ENCODE measurements around the gene ZNF292.
"Not testable (repeated sequence)": the region's sequence is repeated elsewhere in the genome, so short reads cannot be mapped to it uniquely, and the experiment has no call there.

Gene ZNF292

DNA sequence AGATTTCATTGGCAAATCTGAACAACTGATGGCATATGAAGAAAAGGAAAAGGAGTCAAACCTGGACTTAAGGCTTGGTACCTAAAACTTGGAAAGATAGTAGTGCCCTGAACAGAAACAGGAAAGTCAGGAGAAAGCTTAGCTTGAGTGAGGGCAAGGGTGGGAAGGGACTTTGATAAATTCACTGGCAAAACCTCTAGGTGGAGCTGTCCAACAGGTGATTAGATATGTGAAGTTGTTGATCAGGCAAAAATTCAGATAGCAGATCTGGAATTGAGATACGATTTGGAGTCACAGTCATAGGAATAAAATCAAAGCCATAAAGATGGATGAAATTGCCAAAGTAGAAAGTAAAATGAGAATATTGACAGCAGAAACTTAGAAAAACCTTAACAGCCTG lies 16.1 kb upstream of the ZNF292 start:
- no peaks in the 10 kb centered on the region for H3K4me1 ChIP-seq (ENCODE audit: control insufficient read depth in 1 of 2, insufficient read depth in 2 of 2, low read length in 2 of 2)
- H3K36me3 ChIP-seq (ENCODE audit: control insufficient read depth in 1 of 2, insufficient read depth in 2 of 2, low read length in 2 of 2) = no peaks in the 10 kb centered on the region
- H3K9me3 ChIP-seq (ENCODE audit: control insufficient read depth in 1 of 2, low read length in 2 of 2) = no peaks in the 10 kb centered on the region

DNA sequence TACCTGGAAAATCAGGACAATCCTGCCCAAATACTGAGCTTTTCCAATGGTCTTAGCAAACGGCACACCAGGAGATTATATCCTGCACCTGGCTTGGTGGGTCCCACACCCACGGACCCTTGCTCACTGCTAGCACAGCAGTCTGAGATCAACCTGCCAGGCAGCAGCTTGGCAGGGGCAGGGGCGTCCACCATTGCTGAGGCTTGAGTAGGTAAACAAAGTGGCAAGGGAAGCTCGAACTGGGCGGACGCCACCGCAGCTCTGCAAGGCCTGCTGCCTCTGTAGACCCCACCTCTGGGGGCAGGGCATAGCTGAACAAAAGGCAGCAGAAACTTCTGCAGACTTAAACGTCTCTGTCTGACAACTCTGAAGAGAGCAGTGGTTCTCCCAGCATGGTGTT lies 15.4 kb upstream of the ZNF292 start:
- H3K36me3 ChIP-seq (ENCODE audit: control insufficient read depth in 1 of 2, insufficient read depth in 2 of 2, low read length in 2 of 2); H3K4me1 ChIP-seq (ENCODE audit: control insufficient read depth in 1 of 2, insufficient read depth in 2 of 2, low read length in 2 of 2): not testable (repeated sequence)

More for the DNA sequence above, 16.1 kb upstream of the ZNF292 start:
- Histone ChIP-seq H3K27me3 (ENCODE audit: low read depth, low read length) (no peaks in the 10 kb centered on the region), H3K4me3 (ENCODE audit: low read depth in 1 of 2, low read length in 2 of 2) (no peak overlapping the region), H3K27ac (ENCODE audit: low read length) (no peak overlapping the region)

DNA sequence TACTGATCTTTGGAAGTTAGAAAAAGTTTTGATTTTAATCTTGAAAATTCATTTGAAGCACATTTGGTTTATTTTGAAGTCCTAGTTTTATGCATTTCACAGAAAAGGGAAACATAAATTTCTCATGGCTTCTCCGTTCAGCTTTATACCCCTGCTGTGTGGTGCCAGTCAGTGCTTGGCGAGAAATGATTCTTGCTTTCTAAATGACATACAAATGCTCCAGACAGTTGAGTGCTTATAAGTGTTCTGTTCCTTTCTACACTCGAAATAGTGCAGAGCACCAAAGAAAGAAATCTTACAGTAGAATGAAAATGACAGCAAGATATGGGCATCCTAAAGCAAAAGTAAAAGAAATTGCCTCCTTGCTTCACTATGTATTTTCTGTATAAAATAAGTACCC lies 9.0 kb upstream of the ZNF292 start:
- Histone ChIP-seq H3K4me1 (ENCODE audit: control insufficient read depth in 1 of 2, insufficient read depth in 2 of 2, low read length in 2 of 2) (no peaks in the 10 kb centered on the region), H3K27ac (ENCODE audit: low read length) (no peak overlapping the region), H3K27me3 (ENCODE audit: low read depth, low read length) (no peaks in the 10 kb centered on the region), H3K4me3 (ENCODE audit: low read depth in 1 of 2, low read length in 2 of 2) (no peak overlapping the region), H3K9me3 (ENCODE audit: control insufficient read depth in 1 of 2, low read length in 2 of 2) (no peaks in the 10 kb centered on the region), H3K36me3 (ENCODE audit: control insufficient read depth in 1 of 2, insufficient read depth in 2 of 2, low read length in 2 of 2) (no peaks in the 10 kb centered on the region)

More for the DNA sequence above, 15.4 kb upstream of the ZNF292 start:
- H3K27me3 ChIP-seq (ENCODE audit: low read depth, low read length); H3K27ac ChIP-seq (ENCODE audit: low read length); H3K9me3 ChIP-seq (ENCODE audit: control insufficient read depth in 1 of 2, low read length in 2 of 2); H3K4me3 ChIP-seq (ENCODE audit: low read depth in 1 of 2, low read length in 2 of 2): not testable (repeated sequence)

DNA sequence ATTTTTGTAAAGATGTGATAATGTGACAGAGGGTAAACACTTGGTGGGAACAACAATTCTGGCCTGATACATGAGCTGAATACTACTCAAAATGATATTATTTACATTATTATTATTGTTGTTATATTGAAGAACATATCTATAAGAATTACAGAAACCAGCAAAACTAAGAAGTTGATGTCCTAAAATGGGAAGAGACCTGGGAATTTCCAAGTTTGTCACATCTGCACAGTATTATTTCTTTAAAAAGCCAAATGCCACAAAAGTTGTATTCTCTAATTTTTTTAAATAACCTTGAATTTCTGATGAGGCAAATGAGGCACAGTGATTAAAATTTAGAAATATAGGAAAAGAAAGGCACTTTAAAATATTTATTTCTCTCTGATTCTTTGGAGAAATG lies 5.0 kb upstream of the ZNF292 start:
- H3K4me1 ChIP-seq (ENCODE audit: control insufficient read depth in 1 of 2, insufficient read depth in 2 of 2, low read length in 2 of 2) = peaks cover 8 to 12% of the 10 kb centered on the region in 2 donors
- H3K36me3 ChIP-seq (ENCODE audit: control insufficient read depth in 1 of 2, insufficient read depth in 2 of 2, low read length in 2 of 2) = peaks cover 0 to 3% of the 10 kb centered on the region in 2 donors
- H3K9me3 ChIP-seq (ENCODE audit: control insufficient read depth in 1 of 2, low read length in 2 of 2) = no peaks in the 10 kb centered on the region
- no peak overlapping the region for H3K4me3 ChIP-seq (ENCODE audit: low read depth in 1 of 2, low read length in 2 of 2)
- no peak overlapping the region for H3K27ac ChIP-seq (ENCODE audit: low read length)
- H3K27me3 ChIP-seq (ENCODE audit: low read depth, low read length) = no peaks in the 10 kb centered on the region

DNA sequence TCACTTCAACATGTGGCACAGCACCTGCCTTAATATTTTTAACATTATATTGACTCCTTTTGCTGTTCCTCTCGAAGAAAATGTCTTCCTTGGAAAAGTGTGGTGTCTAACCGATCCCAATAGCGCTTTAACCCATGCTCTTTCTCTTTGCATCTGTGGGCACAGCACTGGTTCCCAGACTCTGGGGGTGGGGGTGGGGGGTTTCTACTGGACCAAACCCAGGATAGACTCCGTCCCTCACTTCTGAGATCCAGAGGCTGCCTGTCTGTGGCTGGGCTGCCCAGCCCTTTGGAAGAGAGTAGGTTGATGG lies 3.9 kb upstream of the ZNF292 start:
- no peaks in the 10 kb centered on the region for H3K27me3 ChIP-seq (ENCODE audit: low read depth, low read length)
- peaks cover 0 to 3% of the 10 kb centered on the region in 2 donors for H3K36me3 ChIP-seq (ENCODE audit: control insufficient read depth in 1 of 2, insufficient read depth in 2 of 2, low read length in 2 of 2)
- peaks cover 8 to 14% of the 10 kb centered on the region in 2 donors for H3K4me1 ChIP-seq (ENCODE audit: control insufficient read depth in 1 of 2, insufficient read depth in 2 of 2, low read length in 2 of 2)
- H3K9me3 ChIP-seq (ENCODE audit: control insufficient read depth in 1 of 2, low read length in 2 of 2) = no peaks in the 10 kb centered on the region
- peak overlapping the region; percentile 73 for H3K27ac ChIP-seq (ENCODE audit: low read length)
- H3K4me3 ChIP-seq (ENCODE audit: low read depth in 1 of 2, low read length in 2 of 2) = peak overlapping the region; percentile 56 to 75

DNA sequence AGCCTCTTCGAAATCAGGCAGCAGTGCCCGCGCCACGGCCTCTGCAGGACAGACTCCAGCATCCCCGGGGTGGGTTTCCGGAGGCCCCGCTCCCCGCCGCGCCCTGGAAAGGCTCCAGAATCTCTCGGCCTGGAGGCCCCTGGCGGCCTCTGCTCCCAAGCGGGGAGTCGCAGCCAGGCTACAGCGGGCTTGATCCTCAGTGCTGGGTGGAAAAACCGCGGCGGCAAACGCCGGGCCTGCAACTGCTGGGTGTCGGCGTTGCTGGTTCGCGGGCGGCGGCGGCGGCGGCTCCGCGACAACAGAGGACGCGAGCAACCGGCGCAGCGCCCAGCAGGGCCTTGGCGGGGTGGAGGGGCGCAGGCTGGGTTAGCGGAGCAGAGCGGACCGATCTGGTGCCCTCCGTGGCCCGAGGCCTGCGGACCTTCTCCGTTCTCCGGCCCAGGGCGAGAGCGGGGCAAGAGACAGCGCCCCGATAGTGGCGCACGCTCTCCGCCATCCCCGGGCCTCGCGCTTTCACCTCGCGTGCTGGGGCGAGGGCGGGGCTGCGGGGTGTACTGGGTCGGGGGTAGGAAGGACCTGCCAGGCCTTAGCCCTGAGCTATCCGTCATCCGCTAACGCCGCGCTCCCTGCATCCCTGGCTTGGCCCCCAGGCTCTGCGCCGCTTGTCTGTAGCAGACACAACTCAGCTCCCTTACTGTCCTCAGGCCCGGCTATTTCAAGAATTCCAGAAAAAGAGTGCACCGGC lies 3.4 kb upstream of the ZNF292 start:
- Histone ChIP-seq H3K4me3 (ENCODE audit: low read depth in 1 of 2, low read length in 2 of 2) (peak overlapping the region; percentile 56 to 75), H3K27me3 (ENCODE audit: low read depth, low read length) (no peaks in the 10 kb centered on the region), H3K9me3 (ENCODE audit: control insufficient read depth in 1 of 2, low read length in 2 of 2) (no peaks in the 10 kb centered on the region), H3K36me3 (ENCODE audit: control insufficient read depth in 1 of 2, insufficient read depth in 2 of 2, low read length in 2 of 2) (peaks cover 0 to 3% of the 10 kb centered on the region in 2 donors), H3K27ac (ENCODE audit: low read length) (peak overlapping the region; percentile 73), H3K4me1 (ENCODE audit: control insufficient read depth in 1 of 2, insufficient read depth in 2 of 2, low read length in 2 of 2) (peaks cover 8 to 19% of the 10 kb centered on the region in 2 donors)

DNA sequence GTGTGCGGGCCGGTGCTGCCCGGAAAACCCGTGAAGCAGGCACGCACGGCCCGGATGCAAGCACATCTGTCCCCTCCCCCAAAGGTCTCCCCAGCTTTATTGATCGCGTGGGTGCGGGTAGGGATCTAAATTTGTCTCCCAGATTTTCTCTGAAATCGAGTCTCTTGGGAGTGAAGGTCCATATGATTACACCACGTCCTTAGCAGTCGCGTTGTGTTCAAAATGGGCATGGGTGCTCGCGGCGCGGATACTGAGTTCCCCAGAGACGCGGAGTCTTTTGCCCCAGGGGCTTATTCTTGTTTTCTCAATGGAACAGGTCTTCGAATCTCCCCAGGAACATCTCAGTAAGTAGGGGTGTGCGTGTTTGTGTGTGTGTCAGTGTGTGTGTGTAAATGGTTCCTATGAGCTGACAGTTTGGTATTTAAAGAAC lies 2.8 kb upstream of the ZNF292 start:
- Histone ChIP-seq H3K27ac (ENCODE audit: low read length) (peak overlapping the region; percentile 73), H3K4me3 (ENCODE audit: low read depth in 1 of 2, low read length in 2 of 2) (peak overlapping the region; percentile 56 to 75), H3K4me1 (ENCODE audit: control insufficient read depth in 1 of 2, insufficient read depth in 2 of 2, low read length in 2 of 2) (peaks cover 8 to 25% of the 10 kb centered on the region in 2 donors), H3K9me3 (ENCODE audit: control insufficient read depth in 1 of 2, low read length in 2 of 2) (no peaks in the 10 kb centered on the region), H3K27me3 (ENCODE audit: low read depth, low read length) (no peaks in the 10 kb centered on the region), H3K36me3 (ENCODE audit: control insufficient read depth in 1 of 2, insufficient read depth in 2 of 2, low read length in 2 of 2) (peaks cover 0 to 3% of the 10 kb centered on the region in 2 donors)

DNA sequence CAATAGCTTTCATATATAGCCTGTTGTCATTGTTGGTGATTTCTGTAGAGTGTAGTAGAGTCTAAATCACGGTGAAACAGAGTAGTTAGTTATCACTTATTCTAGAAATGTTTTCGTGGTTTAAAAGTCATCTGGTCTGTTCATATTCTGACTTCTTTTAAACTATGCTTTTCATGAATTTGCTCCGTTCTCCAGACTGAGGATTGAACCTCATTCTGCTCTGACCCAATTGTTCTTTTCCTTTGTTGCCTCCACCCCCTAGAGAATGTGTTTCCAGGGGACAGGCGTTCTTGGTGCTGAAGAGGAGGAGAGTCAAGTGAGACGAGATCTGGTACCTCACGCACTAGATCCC lies 748 bp upstream of the ZNF292 start:
- H3K27me3 ChIP-seq (ENCODE audit: low read depth, low read length) = no peaks in the 10 kb centered on the region
- peak overlapping the region; percentile 81 to 96 for H3K4me3 ChIP-seq (ENCODE audit: low read depth in 1 of 2, low read length in 2 of 2)
- H3K36me3 ChIP-seq (ENCODE audit: control insufficient read depth in 1 of 2, insufficient read depth in 2 of 2, low read length in 2 of 2) = peaks cover 0 to 3% of the 10 kb centered on the region in 2 donors
- no peaks in the 10 kb centered on the region for H3K9me3 ChIP-seq (ENCODE audit: control insufficient read depth in 1 of 2, low read length in 2 of 2)
- H3K4me1 ChIP-seq (ENCODE audit: control insufficient read depth in 1 of 2, insufficient read depth in 2 of 2, low read length in 2 of 2) = peaks cover 8 to 30% of the 10 kb centered on the region in 2 donors
- peak overlapping the region; percentile 91 for H3K27ac ChIP-seq (ENCODE audit: low read length)

DNA sequence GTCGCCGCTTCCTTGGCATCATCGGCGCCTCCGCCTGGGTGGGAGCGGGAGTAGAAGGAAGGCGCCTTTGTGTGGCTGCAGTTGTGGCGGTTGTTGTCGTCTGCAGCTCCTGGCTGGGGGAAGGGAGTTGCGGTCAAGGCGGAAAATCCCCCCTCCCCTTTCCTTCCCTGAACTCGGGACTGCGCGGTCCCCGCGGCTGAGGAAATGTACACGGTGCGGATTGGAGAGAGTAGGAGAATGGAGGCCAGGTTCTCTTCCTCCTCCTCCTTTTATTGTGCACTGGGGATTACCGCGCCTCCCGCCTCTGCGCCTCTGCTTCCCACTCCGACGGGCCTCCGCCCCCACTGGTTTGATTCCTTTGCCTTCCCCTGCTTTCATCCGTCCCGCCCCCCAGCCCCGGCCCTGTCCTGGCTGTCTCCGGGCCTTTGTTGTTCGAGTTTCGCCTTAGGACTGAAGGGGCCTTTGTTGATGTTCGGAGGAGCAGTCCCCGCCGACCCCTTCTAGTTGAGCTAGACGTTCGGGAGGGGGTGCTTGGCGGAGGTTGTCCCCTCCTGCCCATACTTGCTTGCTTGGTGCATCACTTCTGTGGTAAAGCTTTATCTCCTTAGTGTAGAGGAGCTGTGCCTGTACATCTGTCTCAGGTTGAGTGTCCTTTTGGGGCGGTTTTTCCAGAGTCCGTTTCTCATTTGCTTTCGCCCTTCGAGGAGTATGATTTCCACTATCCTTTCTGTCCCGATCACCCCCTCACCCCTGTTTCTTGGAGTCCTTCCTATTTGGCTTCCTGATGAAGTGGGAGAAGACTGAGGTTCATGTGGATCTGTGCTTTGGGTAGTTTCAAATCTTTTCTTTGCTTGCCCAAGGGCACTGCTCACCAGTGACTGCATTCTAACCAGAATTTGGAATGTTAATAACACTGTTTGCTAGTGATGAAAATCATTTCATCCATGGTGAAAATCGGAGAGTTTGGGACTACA lies 764 bp downstream of the ZNF292 start:
- Histone ChIP-seq H3K4me3 (ENCODE audit: low read depth in 1 of 2, low read length in 2 of 2) (peak overlapping the region; percentile 81 to 96), H3K4me1 (ENCODE audit: control insufficient read depth in 1 of 2, insufficient read depth in 2 of 2, low read length in 2 of 2) (peaks cover 11 to 31% of the 10 kb centered on the region in 2 donors), H3K27ac (ENCODE audit: low read length) (peak overlapping the region; percentile 91), H3K27me3 (ENCODE audit: low read depth, low read length) (no peaks in the 10 kb centered on the region), H3K36me3 (ENCODE audit: control insufficient read depth in 1 of 2, insufficient read depth in 2 of 2, low read length in 2 of 2) (peaks cover 0 to 3% of the 10 kb centered on the region in 2 donors), H3K9me3 (ENCODE audit: control insufficient read depth in 1 of 2, low read length in 2 of 2) (no peaks in the 10 kb centered on the region)

DNA sequence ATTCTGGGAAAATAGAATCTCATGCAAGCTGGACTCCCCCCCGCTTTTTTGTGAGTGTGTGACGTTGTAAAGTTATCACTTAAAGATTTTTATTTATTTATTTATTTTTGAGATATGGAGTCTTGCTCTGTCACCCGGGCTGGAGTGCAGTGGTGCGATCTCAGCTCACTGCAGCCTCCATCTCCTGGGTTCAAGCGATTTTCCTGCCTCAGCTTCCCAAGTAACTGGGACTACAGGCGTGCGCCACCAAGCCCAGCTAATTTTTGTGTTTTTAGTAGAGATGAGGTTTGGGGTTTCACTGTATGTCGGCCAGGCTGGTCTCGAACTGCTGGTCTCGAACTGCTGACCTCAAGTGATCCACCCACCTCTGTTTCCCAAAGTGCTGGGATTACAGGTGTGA lies 2.2 kb downstream of the ZNF292 start:
- not testable (repeated sequence) for H3K9me3 ChIP-seq (ENCODE audit: control insufficient read depth in 1 of 2, low read length in 2 of 2); H3K27me3 ChIP-seq (ENCODE audit: low read depth, low read length); H3K4me3 ChIP-seq (ENCODE audit: low read depth in 1 of 2, low read length in 2 of 2); H3K36me3 ChIP-seq (ENCODE audit: control insufficient read depth in 1 of 2, insufficient read depth in 2 of 2, low read length in 2 of 2); H3K27ac ChIP-seq (ENCODE audit: low read length)
- peaks cover 11 to 40% of the 10 kb centered on the region in 2 donors for H3K4me1 ChIP-seq (ENCODE audit: control insufficient read depth in 1 of 2, insufficient read depth in 2 of 2, low read length in 2 of 2)

DNA sequence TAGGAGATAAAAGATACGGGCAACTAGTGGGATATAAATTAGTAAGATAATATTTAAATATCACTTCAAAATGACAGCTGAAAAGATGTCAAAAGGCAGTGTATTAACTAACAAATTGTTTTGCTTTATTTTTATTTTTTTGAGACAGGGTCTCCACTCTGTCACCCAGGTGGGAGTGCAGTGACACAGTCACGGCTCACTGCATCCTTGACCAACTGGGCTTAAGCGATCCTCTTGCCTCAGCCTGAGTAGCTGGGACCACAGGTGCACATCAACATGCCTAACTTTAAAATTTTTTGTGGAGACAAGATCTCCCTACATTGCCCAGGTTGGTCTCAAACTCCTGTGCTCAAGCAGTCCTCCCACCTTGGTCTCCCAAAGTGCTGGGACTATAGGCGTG lies 5.9 kb downstream of the ZNF292 start:
- no peaks in the 10 kb centered on the region for H3K36me3 ChIP-seq (ENCODE audit: control insufficient read depth in 1 of 2, insufficient read depth in 2 of 2, low read length in 2 of 2)
- H3K27me3 ChIP-seq (ENCODE audit: low read depth, low read length) = no peaks in the 10 kb centered on the region
- no peak overlapping the region for H3K27ac ChIP-seq (ENCODE audit: low read length)
- H3K4me3 ChIP-seq (ENCODE audit: low read depth in 1 of 2, low read length in 2 of 2) = no peak overlapping the region
- H3K4me1 ChIP-seq (ENCODE audit: control insufficient read depth in 1 of 2, insufficient read depth in 2 of 2, low read length in 2 of 2) = peaks cover 5 to 28% of the 10 kb centered on the region in 2 donors
- no peaks in the 10 kb centered on the region for H3K9me3 ChIP-seq (ENCODE audit: control insufficient read depth in 1 of 2, low read length in 2 of 2)
